ENCODE data around the gene CORT. TPM values are rescaled to one million over a fixed set of nuclear protein-coding genes. Genes with fewer than 3 reads are reported as not detected.
"Not testable (repeated sequence)": the region's sequence is repeated elsewhere in the genome, so short reads cannot be mapped to it uniquely, and the experiment has no call there.

The CORT gene, protein sequence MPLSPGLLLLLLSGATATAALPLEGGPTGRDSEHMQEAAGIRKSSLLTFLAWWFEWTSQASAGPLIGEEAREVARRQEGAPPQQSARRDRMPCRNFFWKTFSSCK
- total RNA-seq, result under 1 TPM; 0.45 to 0.61 TPM

DNA sequence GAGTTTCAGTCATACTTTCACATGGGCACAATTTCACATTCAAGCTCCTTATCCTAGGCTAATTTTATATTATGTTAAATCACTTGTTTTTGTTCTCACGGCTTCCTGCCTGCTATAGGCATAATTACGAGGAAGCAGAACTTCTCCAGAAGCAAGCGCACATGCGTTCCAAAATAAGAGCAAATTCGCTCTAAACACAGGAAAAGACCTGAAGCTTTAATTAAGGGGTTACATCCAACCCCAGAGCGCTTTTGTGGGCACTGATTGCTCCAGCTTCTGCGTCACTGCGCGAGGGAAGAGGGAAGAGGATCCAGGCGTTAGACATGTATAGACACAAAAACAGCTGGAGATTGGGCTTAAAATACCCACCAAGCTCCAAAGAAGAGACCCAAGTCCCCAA is at the start of gene CORT:
CORT (plus strand) TSS at position 281 of the 400 bp plus-strand sequence. CDS start 193 bp downstream, outside the sequence.
- Mint-ChIP-seq H3K4me3 (no peak within 1 kb of the TSS), H3K4me1 (ENCODE audit: low read depth in 2 of 2) (peaks cover 4 to 6% of the 10 kb centered on the region in 2 donors), H3K27me3 (peaks cover 0 to 11% of the 10 kb centered on the region in 2 donors), H3K9me3 (no peaks in the 10 kb centered on the region), H3K36me3 (no peaks in the 10 kb centered on the region), H3K27ac (no peak within 1 kb of the TSS)
- no peak for ATAC-seq
- no peak for DNase-seq (ENCODE audit: low spot score)

DNA sequence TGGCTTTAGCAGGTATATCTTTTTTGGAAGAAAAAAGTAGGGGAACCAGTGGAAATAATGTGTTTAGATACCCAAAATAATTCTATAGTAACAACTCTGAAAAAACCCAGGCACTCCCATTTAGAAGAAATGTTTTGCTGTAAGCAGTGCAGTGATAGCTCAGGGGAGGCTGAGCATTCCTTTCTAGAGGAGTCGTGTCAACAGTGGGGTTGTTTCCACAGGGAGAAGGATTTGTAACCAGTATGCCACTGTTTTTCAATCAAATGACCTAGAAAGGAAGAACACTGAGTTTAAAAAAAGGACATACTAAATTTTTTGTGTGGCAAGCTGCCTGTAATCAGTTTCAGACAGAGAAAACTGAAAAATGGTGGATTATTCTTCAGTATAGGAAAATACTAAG is 48.5 kb upstream of the CORT start:
- no peaks in the 10 kb centered on the region for H3K27me3 Mint-ChIP-seq
- H3K27ac Mint-ChIP-seq, result peak overlapping the region; percentile 84 to 99
- no peaks in the 10 kb centered on the region for H3K9me3 Mint-ChIP-seq
- H3K4me3 Mint-ChIP-seq, result peak overlapping the region; percentile 98
- ATAC-seq (no peak), DNase-seq (ENCODE audit: low spot score) (no peak)
- peaks cover 29% of the 10 kb centered on the region for H3K36me3 Mint-ChIP-seq
- H3K4me1 Mint-ChIP-seq (ENCODE audit: low read depth in 2 of 2), result peaks cover 37 to 40% of the 10 kb centered on the region in 2 donors

DNA sequence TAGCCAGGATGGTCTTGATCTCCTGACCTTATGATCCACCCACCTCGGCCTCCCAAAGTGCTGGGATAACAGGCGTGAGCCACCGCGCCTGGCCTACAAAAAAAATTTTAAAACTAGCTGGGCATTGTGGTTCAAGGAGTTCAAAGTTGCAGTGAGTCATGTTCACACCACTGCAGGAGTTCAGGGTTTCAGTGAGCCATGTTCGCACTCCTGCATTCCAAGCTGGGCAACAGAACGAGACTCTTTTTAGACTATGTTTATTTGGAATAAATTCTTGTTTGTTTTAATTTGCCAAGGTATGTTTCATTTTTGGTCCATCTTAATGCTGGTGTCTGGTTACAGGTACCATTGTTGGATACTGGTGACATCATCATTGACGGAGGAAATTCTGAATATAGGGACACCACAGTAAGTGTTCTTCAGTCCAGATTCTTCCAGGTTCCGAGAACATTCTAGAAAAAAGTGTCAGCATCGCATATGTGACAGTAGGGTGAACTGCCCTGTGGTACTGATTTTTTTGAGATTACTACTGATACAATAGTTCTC is 47.0 kb upstream of the CORT start:
- H3K27me3 Mint-ChIP-seq, result no peaks in the 10 kb centered on the region

DNA sequence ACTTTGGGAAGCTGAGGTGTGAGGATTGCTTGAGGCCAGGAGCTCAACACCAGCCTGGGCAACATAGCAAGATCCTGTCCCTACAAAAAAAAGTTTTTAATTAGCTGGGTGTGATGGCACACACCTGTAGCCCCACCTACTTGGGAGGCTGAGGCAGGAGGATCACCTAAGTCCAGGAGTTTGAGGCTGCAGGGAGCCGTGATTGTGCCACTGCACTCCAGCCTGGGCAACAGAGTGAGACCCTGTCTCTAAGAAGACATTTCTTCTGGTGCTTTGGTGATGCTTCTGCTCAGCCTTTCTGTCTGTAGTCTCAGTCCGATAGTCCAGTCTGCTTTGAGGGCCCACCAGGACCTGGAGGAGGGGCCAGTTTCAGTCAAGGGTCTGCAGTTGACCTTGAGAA is 42.6 kb upstream of the CORT start:
- DNase-seq (ENCODE audit: low spot score) (no peak), ATAC-seq (no peak)
- Mint-ChIP-seq H3K4me1 (ENCODE audit: low read depth in 2 of 2) (peaks cover 14 to 21% of the 10 kb centered on the region in 2 donors), H3K27me3 (no peaks in the 10 kb centered on the region), H3K4me3 (no peak overlapping the region), H3K27ac (no peak overlapping the region), H3K36me3 (peaks cover 37% of the 10 kb centered on the region), H3K9me3 (no peaks in the 10 kb centered on the region)

More for the DNA sequence above, 47.0 kb upstream of the CORT start:
- ATAC-seq (no peak), DNase-seq (ENCODE audit: low spot score) (no peak)
- Mint-ChIP-seq H3K36me3 (peaks cover 37% of the 10 kb centered on the region), H3K4me1 (ENCODE audit: low read depth in 2 of 2) (peaks cover 37 to 42% of the 10 kb centered on the region in 2 donors), H3K9me3 (no peaks in the 10 kb centered on the region), H3K27ac (peak overlapping the region; percentile 61 to 91), H3K4me3 (peak overlapping the region; percentile 74)

DNA sequence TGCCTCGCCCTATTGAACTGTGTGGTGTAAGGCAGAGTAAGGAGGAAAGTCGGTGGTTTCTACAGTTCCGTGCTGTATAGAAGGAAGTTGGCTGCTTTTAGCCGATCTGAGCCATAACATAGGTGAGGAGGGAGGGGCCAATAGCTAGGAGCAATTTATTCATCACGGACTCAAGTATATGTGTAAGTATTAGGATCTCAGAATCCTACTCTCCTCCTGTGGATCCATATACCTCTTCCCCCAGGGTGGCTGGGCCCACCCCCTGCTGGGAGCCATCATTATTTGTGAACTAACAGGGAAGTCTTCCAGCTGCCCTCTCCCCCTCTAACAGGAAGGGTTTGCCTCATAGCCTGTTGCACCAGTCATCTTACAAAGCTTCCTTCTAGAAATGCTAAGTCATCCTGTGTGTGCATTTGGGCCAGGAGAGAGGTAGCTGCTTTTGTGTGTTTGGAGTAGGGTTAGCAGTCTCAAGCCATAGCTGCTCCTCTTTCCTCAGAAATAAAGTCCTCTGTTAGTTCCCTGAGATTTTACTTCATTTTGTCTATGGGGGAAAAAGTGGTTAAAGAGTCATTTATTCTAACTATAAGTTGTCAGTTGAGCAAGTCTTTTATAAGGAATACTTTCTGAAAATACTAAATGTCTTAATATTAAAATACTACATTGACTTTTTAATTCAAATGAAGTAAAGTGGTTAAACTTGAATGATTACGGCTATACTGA is 34.5 kb upstream of the CORT start:
- DNase-seq (ENCODE audit: low spot score) (no peak), ATAC-seq (peak; percentile 79 to 84)
- peak overlapping the region; percentile 65 for H3K4me3 Mint-ChIP-seq
- H3K4me1 Mint-ChIP-seq (ENCODE audit: low read depth in 2 of 2), result peaks cover 12 to 16% of the 10 kb centered on the region in 2 donors
- no peaks in the 10 kb centered on the region for H3K9me3 Mint-ChIP-seq
- H3K27me3 Mint-ChIP-seq, result no peaks in the 10 kb centered on the region
- H3K27ac Mint-ChIP-seq, result peak overlapping the region; percentile 89 to 90
- peaks cover 63% of the 10 kb centered on the region for H3K36me3 Mint-ChIP-seq

DNA sequence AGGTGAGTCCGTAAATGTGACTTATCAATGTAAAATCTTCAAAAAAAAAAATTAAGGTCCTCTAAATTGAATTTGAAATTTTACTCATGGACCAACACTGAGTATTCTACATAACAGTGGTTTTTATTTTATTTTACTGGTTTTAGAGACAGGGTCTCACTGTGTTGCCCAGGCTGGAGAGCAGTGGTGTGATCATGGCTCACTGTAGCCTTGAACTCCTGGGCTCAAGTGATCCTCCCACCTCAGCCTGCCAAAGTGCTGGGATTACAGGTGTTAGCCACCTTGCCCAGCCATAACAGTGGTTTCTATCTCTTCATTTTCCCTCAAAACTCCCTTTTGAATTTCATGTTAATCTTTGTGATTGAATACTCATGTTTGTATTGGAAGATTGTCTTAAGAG is 33.9 kb upstream of the CORT start:
- H3K36me3 Mint-ChIP-seq, result peaks cover 63% of the 10 kb centered on the region
- not testable (repeated sequence) for DNase-seq (ENCODE audit: low spot score); H3K4me3 Mint-ChIP-seq; ATAC-seq; H3K27me3 Mint-ChIP-seq; H3K9me3 Mint-ChIP-seq
- H3K4me1 Mint-ChIP-seq (ENCODE audit: low read depth in 2 of 2), result peaks cover 12 to 16% of the 10 kb centered on the region in 2 donors
- peak overlapping the region; percentile 89 to 90 for H3K27ac Mint-ChIP-seq

DNA sequence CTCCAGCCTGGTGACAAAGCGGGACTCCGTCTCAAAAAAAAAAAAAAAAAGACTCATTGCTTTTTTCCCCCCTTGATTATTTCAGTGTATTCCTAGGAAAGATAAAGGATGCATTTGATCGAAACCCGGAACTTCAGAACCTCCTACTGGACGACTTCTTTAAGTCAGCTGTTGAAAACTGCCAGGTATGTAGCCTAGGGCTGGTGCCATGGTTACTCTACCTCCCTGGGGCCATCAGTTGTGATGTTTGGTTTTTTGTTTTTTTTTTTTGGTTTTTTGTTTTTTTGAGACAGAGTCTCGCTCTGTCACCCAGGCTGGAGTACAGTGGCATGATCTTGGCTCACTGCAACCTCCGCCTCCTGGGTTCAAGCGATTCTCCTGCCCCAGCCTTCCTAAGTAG is 31.1 kb upstream of the CORT start:
- not testable (repeated sequence) for H3K9me3 Mint-ChIP-seq; H3K27ac Mint-ChIP-seq; H3K27me3 Mint-ChIP-seq; H3K4me3 Mint-ChIP-seq; ATAC-seq; DNase-seq (ENCODE audit: low spot score)
- peaks cover 38% of the 10 kb centered on the region for H3K36me3 Mint-ChIP-seq
- peaks cover 6 to 12% of the 10 kb centered on the region in 2 donors for H3K4me1 Mint-ChIP-seq (ENCODE audit: low read depth in 2 of 2)

DNA sequence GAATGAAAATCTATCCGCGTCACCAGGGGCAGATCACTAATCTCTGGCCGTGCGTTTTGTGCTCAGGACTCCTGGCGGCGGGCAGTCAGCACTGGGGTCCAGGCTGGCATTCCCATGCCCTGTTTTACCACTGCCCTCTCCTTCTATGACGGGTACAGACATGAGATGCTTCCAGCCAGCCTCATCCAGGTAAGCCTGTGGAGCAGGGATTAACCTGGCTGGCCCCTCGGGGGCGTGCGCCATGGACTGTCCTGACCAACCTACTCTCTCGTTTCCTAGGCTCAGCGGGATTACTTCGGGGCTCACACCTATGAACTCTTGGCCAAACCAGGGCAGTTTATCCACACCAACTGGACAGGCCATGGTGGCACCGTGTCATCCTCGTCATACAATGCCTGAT is 30.5 kb upstream of the CORT start:
- Mint-ChIP-seq H3K27me3 (no peaks in the 10 kb centered on the region), H3K27ac (peak overlapping the region in 1 of 2 donors; percentile 41), H3K4me3 (no peak overlapping the region), H3K4me1 (ENCODE audit: low read depth in 2 of 2) (peaks cover 6 to 12% of the 10 kb centered on the region in 2 donors), H3K9me3 (no peaks in the 10 kb centered on the region), H3K36me3 (peaks cover 33% of the 10 kb centered on the region)
- ATAC-seq, result no peak
- no peak for DNase-seq (ENCODE audit: low spot score)

DNA sequence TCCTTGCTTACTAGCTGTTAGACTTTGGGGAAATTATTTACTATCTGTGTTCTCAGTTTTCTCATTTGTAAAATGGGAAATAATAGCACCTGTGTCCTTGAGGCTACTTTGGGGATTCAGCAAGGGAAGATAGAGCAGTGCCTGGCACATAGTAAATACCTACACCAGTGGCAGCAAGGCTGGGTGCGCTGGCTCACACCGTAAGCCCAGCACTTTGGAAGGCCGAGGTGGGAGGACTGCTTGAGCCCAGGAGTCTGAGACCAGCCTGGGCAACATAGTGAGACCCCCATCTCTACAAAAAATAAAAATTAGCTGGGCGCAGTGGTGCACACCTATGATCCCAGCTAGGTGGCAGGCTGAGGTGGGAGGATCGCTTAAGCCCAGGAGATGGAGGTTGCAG is 28.2 kb upstream of the CORT start:
- DNase-seq (ENCODE audit: low spot score), result no peak
- H3K4me3 Mint-ChIP-seq, result no peak overlapping the region

DNA sequence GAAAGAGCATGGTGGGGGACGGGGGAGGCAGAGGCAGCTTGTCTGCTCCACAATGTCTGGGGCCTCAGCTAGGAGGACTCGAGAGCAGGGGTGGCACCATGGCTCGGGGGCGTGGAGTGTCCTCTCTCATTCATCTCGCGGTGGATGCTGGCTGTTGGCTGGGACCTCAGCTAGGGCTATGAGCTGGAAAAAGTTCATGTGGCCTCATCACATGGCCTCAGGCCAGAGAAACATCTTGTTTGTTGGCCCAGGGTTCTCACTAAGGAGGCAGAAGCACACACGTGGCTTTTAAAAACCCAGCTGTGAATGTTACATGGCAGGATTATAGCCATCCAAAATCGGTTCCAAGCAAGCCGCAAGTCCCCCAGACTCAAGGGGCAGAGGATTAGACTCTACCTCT is 25.8 kb upstream of the CORT start:
- H3K4me3 Mint-ChIP-seq, result no peak overlapping the region
- peaks cover 13% of the 10 kb centered on the region for H3K36me3 Mint-ChIP-seq
- no peaks in the 10 kb centered on the region for H3K9me3 Mint-ChIP-seq
- DNase-seq (ENCODE audit: low spot score) (no peak), ATAC-seq (no peak)
- no peak overlapping the region for H3K27ac Mint-ChIP-seq
- H3K27me3 Mint-ChIP-seq, result no peaks in the 10 kb centered on the region
- peaks cover 1 to 4% of the 10 kb centered on the region in 2 donors for H3K4me1 Mint-ChIP-seq (ENCODE audit: low read depth in 2 of 2)

More for the DNA sequence above, 28.2 kb upstream of the CORT start:
- ATAC-seq, result no peak
- Mint-ChIP-seq H3K4me1 (ENCODE audit: low read depth in 2 of 2) (peaks cover 0 to 3% of the 10 kb centered on the region in 2 donors), H3K27me3 (no peaks in the 10 kb centered on the region), H3K27ac (no peak overlapping the region), H3K36me3 (peaks cover 23% of the 10 kb centered on the region), H3K9me3 (no peaks in the 10 kb centered on the region)

DNA sequence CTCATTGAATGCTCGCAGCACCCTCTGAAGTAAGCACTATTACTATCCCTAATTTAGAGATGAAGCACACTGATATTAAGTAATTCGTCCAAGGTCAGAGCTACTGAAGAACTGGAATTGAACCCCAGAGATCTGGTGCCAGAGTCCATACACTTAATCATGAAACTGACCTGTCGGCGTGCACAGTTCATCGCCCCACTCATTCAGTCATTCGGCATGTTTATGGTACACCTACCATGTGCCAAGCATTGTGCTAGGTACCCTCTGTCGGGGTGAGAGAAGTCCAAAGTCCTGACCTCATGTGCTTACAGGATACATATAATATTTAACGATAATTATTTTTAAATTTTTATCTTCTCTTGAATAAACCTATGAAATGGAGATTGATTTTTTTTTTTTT is 25.2 kb upstream of the CORT start:
- Mint-ChIP-seq H3K4me1 (ENCODE audit: low read depth in 2 of 2) (peaks cover 4 to 6% of the 10 kb centered on the region in 2 donors), H3K4me3 (no peak overlapping the region), H3K36me3 (peaks cover 8% of the 10 kb centered on the region), H3K9me3 (no peaks in the 10 kb centered on the region), H3K27me3 (no peaks in the 10 kb centered on the region), H3K27ac (no peak overlapping the region)
- no peak for ATAC-seq
- no peak for DNase-seq (ENCODE audit: low spot score)

DNA sequence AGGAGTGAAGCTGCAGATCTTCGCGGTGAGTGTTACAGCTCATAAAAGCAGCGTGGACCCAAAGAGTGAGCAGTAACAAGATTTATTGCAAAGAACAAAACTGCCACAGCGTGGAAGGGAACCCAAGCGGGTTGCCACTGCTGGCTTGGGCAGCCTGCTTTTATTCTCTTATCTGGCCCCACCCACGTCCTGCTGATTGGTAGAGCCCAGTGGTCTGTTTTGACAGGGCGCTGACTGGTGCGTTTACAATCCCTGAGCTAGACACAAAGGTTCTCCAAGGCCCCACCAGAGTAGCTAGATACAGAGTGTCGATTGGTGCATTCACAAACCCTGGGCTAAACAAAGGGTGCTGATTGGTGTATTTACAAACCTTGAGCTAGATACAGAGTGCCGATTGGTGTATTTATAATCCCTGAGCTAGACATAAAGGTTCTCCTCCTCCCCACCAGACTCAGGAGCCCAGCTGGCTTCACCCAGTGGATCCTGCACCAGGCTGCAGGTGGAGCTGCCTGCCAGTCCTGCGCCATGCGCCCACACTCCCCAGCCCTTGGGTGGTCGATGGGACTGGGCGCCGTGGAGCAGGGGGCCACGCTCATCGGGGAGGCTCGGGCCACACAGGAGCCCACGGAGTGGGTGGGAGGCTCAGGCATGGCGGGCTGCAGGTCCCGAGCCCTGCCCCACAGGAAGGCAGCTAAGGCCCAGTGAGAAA is 23.9 kb upstream of the CORT start:
- Mint-ChIP-seq H3K27ac (peak overlapping the region in 1 of 2 donors; percentile 8), H3K4me1 (ENCODE audit: low read depth in 2 of 2) (peaks cover 12% of the 10 kb centered on the region in 2 donors)
- not testable (repeated sequence) for DNase-seq (ENCODE audit: low spot score); H3K27me3 Mint-ChIP-seq; ATAC-seq; H3K36me3 Mint-ChIP-seq; H3K9me3 Mint-ChIP-seq; H3K4me3 Mint-ChIP-seq

DNA sequence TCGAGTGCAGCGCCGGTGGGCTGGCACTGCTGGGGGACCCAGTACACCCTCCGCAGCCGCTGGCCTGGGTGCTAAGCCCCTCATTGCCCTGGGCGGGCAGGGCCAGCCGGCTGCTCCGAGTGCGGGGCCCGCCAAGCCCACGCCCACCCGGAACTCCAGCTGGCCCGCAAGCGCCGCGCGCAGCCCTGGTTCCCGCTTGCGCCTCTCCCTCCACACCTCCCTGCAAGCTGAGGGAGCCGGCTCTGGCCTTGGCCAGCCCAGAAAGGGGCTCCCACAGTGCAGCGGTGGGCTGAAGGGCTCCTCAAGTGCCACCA is 23.3 kb upstream of the CORT start:
- not testable (repeated sequence) for H3K36me3 Mint-ChIP-seq; H3K4me3 Mint-ChIP-seq; DNase-seq (ENCODE audit: low spot score); H3K9me3 Mint-ChIP-seq; H3K27me3 Mint-ChIP-seq; H3K27ac Mint-ChIP-seq; ATAC-seq
- H3K4me1 Mint-ChIP-seq (ENCODE audit: low read depth in 2 of 2), result peaks cover 12 to 14% of the 10 kb centered on the region in 2 donors

DNA sequence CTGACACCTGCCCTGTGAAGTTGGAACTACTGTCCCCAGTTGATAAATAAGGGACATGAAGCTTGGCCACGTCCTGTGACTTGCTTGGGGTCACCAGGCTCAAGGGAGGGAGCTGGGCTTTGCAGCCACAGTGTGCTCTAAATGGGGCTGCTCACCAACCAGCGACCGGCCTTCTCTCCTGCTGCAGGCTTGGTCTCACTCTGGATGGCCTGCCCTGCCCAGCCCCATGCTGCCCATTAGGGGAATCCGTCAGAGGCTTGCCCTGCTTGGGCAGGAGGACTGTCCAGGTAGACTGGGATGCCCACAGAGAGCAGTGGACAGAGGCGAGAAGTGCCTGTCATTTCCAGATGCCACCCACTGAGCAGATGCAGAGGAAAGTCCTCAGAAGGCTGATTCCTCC is 20.8 kb upstream of the CORT start:
- H3K27ac Mint-ChIP-seq, result peak overlapping the region in 1 of 2 donors; percentile 83
- ATAC-seq (no peak), DNase-seq (ENCODE audit: low spot score) (no peak)
- no peaks in the 10 kb centered on the region for H3K27me3 Mint-ChIP-seq
- no peaks in the 10 kb centered on the region for H3K9me3 Mint-ChIP-seq
- H3K4me3 Mint-ChIP-seq, result peak overlapping the region; percentile 85
- H3K4me1 Mint-ChIP-seq (ENCODE audit: low read depth in 2 of 2), result peaks cover 12 to 14% of the 10 kb centered on the region in 2 donors
- no peaks in the 10 kb centered on the region for H3K36me3 Mint-ChIP-seq
